COLO668 (cell line): Measurements from ENCODE around the gene DYNLT4.
"Not testable (repeated sequence)": the region's sequence is repeated elsewhere in the genome, so short reads cannot be mapped to it uniquely, and the experiment has no call there.

Experiments used
- DNase-seq: peaks from one replicate; lab custom pipeline; 2025; ENCODE audit not compliant: unreplicated experiment; lab: John Stamatoyannopoulos, UW

Gene DYNLT4

DNA sequence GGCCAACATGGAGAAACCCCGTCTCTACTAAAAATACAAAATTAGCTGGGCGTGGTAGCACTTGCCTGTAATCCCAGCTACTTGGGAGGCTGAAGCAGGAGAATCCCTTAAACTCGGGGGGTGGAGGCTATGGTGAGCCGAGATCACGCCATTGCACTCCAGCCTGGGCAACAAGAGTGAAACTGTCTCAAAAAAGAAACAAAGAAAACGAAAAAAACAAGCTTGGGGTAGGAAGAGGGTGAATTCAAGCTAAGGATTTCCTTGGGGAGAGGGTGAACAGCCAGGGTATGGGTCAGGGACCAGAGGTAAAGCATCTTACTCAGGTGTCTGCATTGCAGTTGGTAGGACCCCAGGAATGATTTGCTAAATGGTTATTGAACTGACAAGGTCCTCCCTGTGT is 40.7 kb downstream of the DYNLT4 start:
- not testable (repeated sequence) for DNase-seq

DNA sequence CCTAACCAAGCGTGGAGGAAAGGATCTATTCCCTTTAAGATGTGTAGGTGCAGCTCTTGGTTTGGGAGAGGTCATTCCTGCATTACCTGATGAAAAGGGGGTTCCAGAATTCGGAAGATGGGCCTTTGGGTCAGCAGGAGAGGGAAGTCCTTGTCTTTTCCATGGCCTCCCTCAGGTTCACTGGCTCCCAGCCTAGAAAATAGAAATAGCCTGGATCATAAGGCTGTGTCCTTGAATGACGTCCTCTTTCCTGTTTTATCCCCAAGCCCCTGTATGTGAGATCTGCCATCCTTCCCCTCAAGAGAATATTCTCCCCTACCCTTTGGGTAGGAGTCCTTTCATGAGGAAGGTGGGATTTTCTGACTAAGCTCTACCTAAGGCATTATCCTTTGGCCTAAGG is 46.3 kb downstream of the DYNLT4 start:
- DNase-seq, result no peak

DNA sequence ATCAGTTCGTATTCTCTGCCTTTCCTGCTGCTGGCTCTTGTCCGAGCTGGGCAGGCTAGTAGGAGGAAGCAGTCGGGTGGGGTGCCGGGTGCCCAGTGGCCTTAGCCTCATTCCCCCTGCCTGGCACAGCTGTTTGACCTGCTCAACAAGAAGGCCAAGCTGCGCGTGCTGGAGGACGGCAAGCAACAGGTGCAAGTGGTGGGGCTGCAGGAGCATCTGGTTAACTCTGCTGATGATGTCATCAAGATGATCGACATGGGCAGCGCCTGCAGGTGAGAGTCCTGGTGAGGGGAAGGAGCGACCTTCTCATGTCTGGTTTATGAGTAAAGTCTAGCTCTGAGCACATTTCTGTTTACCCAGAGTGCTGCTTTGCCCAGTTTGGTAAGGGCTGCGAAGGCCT is 48.1 kb downstream of the DYNLT4 start:
- no peak for DNase-seq

- DNase-seq, result no peak
Observed at GRCh38 chr1:44757420-44757819, 49.7 kb downstream of the DYNLT4 start.
